ENCODE data around the gene ADAM29.
"Not testable (repeated sequence)": the region's sequence is repeated elsewhere in the genome, so short reads cannot be mapped to it uniquely, and the experiment has no call there.

ADAM29 gene

DNA sequence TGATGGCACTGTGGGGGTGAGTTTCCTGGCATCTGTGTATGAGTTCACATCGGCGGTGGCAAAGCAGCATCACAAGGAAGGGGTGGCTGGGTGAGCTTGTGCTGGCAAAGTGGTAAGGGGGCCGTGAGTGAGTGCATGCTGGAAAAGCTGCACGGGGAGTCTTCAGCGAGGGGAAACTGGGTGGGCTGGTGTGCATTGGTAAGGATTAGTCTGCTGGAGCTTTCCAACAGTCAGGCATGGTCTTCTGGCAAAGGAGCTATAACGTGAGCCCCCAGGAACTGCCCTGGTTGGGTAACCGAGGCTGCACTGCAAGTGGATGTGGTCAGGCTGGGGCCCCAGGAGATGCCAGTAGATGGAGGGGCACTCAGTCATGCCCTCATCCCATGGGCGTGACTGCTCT is 30.7 kb downstream of the ADAM29 start:
- DNase-seq (ENCODE audit: low read depth in 2 of 2), result no peak

DNA sequence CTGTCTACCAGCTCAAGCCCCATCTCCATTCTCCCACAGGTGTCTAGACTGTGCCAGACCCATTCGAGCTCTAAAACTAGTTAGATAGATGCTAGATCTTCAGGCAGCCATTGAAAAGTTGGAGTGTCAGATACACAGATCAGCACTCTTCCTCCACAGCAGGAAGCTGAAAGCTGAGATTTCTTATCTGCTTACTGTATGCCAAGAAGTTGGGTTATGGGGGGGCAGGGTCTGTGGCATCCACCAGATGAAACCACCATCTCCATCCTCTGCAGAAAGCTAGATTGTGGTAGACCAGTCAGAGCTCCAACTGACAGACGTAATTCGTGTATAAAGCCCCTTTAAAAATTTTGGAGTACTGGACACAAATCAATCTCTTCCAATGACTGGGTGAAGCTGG is 54.8 kb downstream of the ADAM29 start:
- DNase-seq (ENCODE audit: low read depth in 2 of 2), result no peak

DNA sequence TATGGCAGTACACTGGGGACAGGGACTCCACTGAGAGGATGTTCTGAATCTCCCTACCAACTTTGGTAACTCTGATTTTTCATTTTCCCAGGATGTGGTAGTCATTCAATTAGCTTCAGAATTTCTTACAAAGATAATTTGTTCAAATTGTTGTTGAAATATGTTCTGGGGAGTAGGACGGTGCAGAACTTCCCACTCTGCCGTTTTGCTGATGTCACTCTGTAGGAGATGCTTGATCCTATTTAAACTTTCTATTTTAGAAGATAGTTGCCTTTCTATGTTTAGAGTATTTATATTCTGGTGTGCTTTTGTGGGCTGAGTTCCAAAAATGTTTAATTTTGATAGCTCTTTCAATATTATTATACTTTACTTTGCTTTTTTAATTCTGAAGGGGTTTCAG is 55.2 kb downstream of the ADAM29 start:
- DNase-seq (ENCODE audit: low read depth in 2 of 2), result no peak

DNA sequence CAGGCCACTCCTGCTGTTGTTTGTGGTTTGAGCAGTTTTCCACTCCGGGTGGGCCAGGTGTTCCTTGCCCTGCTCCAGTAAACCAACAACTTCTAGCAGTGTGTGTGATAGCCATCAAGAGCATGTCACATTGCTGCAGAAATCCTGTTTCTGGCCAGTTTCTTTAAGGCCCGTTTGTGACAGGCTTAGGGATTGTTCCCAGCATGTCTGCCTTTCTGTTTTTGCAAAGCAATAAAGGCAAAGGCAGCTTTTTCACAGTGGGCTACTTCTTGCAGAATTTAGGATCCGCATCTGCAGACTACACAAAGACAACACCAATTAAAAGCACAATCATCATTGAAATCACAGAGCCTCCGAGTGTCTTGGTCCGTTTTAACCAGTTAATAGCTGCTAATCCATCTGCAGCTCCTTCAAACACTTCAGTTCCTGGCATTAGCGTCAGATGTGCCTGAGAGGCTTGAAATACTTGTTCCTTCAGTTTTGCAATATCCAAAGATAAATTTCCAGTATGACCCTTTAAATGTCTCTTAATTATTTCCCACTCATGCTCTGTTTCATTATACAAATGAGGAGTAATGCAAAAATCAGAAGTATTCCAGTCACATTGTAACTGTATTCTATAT is 65.1 kb downstream of the ADAM29 start:
- no peak for DNase-seq (ENCODE audit: low read depth in 2 of 2)

DNA sequence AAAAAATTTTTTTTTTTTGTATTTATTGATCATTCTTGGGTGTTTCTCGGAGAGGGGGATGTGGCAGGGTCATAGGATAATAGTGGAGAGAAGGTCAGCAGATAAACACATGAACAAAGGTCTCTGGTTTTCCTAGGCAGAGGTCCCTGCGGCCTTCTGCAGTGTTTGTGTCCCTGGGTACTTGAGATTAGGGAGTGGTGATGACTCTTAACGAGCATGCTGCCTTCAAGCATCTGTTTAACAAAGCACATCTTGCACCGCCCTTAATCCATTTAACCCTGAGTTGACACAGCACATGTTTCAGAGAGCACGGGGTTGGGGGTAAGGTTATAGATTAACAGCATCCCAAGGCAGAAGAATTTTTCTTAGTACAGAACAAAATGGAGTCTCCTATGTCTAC is 65.7 kb downstream of the ADAM29 start:
- DNase-seq (ENCODE audit: low read depth in 2 of 2), result not testable (repeated sequence)

DNA sequence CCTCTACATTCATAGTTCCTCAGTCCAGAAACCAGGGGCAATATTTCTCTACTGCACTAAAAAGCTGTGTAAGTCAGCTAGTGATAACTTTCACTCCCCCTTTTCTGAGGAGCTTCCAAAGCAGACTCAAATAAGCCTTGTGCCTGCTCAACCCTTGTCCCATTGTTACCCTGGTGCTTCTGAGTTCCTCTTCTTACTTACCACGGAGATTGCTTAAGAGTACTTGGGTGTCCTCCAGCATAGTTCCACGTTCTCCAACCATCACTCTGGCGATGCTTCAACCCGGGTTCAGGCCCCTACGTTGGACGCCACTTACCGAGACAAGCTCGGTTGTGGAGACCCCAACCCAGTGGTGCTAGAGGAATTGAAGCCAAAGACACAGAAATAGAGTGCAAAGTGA is 71.6 kb downstream of the ADAM29 start:
- no peak for DNase-seq (ENCODE audit: low read depth in 2 of 2)

DNA sequence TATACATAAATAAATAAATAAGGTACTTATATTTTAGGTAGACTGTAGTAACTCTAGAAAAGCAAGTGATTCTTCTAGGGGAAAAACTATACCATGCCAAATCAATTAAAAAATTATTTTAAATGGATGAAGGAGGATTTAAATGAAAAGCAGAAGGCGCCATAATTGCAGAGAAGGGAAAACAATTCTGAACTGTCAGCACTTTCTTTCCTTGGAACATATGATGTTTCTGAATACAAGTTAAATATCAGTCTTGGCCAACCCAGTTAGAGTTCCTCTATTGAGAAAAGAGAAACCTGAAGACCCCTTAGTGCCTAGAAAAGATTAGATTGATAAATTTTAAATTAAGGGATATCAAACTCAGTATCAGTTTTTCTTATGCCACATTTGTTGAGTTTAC is 75.8 kb downstream of the ADAM29 start:
- DNase-seq (ENCODE audit: low read depth in 2 of 2), result no peak

DNA sequence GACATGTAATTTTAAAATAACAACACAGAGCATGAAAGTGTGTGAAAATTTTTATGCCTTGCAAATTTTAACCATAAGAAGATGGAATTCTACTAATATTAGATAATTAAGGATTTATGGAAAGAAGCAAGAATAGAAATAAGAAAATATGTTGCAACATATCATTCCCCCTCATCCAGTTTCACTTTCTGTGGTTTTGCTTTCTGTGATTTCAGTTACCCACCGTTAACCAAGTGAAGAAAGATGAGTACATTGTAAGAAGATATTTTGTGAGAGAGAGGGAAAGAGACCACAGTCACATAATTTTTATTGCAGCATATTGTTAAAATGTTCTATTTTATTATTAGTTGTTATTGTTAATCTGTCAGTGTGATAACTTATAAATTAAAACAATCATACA is 77.9 kb downstream of the ADAM29 start:
- no peak for DNase-seq (ENCODE audit: low read depth in 2 of 2)

DNA sequence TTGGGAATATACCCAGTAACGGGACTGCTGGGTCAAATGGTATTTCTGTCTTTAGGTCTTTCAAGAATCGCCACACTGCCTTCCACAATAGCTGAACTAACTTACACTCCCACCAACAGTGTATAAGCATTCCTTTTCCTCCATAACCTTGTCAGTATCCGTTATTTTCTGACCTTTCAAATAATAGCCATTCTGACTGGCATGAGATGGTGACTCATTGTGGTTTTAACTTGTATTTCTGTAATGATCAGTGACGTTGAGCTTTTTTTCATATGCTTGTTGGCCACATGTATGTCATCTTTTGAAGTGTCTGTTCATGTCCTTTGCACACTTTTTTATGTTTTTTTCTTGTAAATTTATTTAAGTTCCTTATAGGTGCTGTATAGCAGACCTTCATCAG is 81.2 kb downstream of the ADAM29 start:
- DNase-seq (ENCODE audit: low read depth in 2 of 2), result no peak

DNA sequence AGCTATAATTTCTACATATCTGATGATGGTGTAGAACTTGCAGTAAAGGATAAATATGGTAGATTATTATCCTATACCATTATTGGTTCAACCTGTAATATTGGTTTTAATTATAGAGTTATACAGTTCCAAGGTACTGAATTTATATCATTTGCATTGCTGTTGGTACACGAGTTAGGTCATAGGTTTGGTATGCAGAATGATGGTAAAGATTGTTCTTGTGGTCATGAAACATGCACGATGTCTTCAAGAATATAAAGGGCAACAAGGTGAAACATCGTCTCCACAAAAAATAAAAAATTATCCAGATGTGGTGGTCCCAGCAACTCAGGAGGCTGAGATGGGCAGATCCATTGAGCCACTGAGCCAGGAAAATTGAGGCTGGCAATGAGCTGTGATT is 99.6 kb downstream of the ADAM29 start:
- no peak for DNase-seq (ENCODE audit: low read depth in 2 of 2)

DNA sequence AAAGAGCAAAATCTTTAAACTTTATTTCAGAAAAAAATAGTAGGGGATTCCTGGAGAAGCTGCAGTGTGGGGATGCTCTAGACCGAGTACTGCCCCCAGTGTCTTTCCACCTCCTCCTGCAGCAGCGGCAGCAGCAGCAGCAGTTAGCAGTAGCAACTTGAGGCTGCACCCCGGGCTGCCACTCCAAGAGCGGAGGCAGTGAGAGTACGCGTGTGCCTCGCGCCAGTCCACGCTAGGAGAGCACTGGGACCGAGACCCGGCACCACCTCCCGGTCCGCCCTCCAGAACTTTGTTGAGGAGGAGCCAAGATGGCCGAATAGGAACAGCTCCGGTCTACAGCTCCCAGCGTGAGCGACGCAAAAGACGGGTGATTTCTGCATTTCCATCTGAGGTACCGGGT is 101.3 kb downstream of the ADAM29 start:
- DNase-seq (ENCODE audit: low read depth in 2 of 2), result not testable (repeated sequence)

All from activated CD4-positive, alpha-beta T cell treated with anti-CD3 and anti-CD28 coated beads for 24 hours (primary cell).